Astrocyte (in vitro differentiated cells and primary cell): ENCODE data around the gene CYP1B1. TPM values are rescaled to one million over a fixed set of nuclear protein-coding genes. Genes with fewer than 3 reads are reported as not detected.

ENCODE experiments used
- DNase-seq: peaks from one replicate; pipeline ENCODE4 v3.0.0-alpha.2; 2010; ENCODE audit warnings: low read depth
- FAIRE-seq: peaks from 2 replicates; lab custom pipeline; 2011; peaks lifted over from hg19 to GRCh38; lab: Jason Lieb, UNC
- H2AFZ ChIP-seq: 2 replicates; pipeline ENCODE4 v1.6.0; 2012; ENCODE audit warnings: low read depth, low read length, inconsistent platforms
- H3K27ac ChIP-seq: 2 replicates; pipeline ENCODE4 v1.5.1; 2011; ENCODE audit warnings: low read depth, low read length, inconsistent platforms
- H3K27me3 ChIP-seq: 2 replicates; pipeline ENCODE4 v1.6.0; 2011; ENCODE audit warnings: low read length, inconsistent platforms; ENCODE audit not compliant: insufficient read depth
- H3K36me3 ChIP-seq: 2 replicates; pipeline ENCODE4 v1.5.1; 2011; ENCODE audit warnings: low read length, inconsistent platforms; ENCODE audit not compliant: insufficient read depth
- H3K4me1 ChIP-seq: 2 replicates; pipeline ENCODE4 v1.5.1; 2011; ENCODE audit warnings: low read length, inconsistent platforms; ENCODE audit not compliant: insufficient read depth
- H3K4me2 ChIP-seq: 2 replicates; pipeline ENCODE4 v1.6.0; 2012; ENCODE audit warnings: low read length, inconsistent platforms
- H3K4me3 ChIP-seq: 2 replicates; pipeline ENCODE4 v1.5.1; 2011; ENCODE audit warnings: low read depth, mild to moderate bottlenecking, low read length, inconsistent platforms; ENCODE audit not compliant: insufficient read depth
- H3K79me2 ChIP-seq: 2 replicates; pipeline ENCODE4 v1.6.0; 2012; ENCODE audit warnings: mild to moderate bottlenecking, low read length, inconsistent platforms; ENCODE audit not compliant: insufficient read depth
- H3K9ac ChIP-seq: 2 replicates; pipeline ENCODE4 v1.6.0; 2012; ENCODE audit warnings: mild to moderate bottlenecking, low read length, inconsistent platforms
- H3K9me3 ChIP-seq: 2 replicates; pipeline ENCODE4 v1.5.1; 2012; ENCODE audit warnings: low read depth, mild to moderate bottlenecking, low read length, inconsistent platforms; ENCODE audit not compliant: insufficient read depth
- H4K20me1 ChIP-seq: 2 replicates; pipeline ENCODE4 v1.6.0; 2012; ENCODE audit warnings: low read length, inconsistent platforms; ENCODE audit not compliant: insufficient read depth
- H3K27ac Mint-ChIP-seq: one replicate; pipeline ENCODE4 v1.8.0; 2021; ENCODE audit warnings: mild to moderate bottlenecking, mixed read lengths; ENCODE audit not compliant: unreplicated experiment
- H3K27me3 Mint-ChIP-seq: one replicate; pipeline ENCODE4 v1.8.0; 2021; ENCODE audit warnings: low read depth, mixed read lengths; ENCODE audit not compliant: unreplicated experiment
- H3K36me3 Mint-ChIP-seq: one replicate; pipeline ENCODE4 v1.8.0; 2021; ENCODE audit warnings: low read depth, mixed read lengths; ENCODE audit not compliant: unreplicated experiment
- H3K4me1 Mint-ChIP-seq: one replicate; pipeline ENCODE4 v1.8.0; 2021; ENCODE audit warnings: low read depth, mixed read lengths; ENCODE audit not compliant: unreplicated experiment
- H3K4me3 Mint-ChIP-seq: one replicate; pipeline ENCODE4 v1.8.0; 2021; ENCODE audit warnings: mild to moderate bottlenecking, moderate library complexity, mixed read lengths; ENCODE audit not compliant: unreplicated experiment
- H3K9me3 Mint-ChIP-seq: one replicate; pipeline ENCODE4 v1.8.0; 2021; ENCODE audit warnings: mild to moderate bottlenecking, mixed read lengths; ENCODE audit not compliant: unreplicated experiment
- CTCF ChIP-seq: IDR thresholded peaks from 2 replicates; pipeline ENCODE4 v1.5.1; 2011; ENCODE audit warnings: low read depth, mild to moderate bottlenecking, inconsistent platforms, low read length, moderate library complexity; ENCODE audit not compliant: insufficient read depth
- EZH2 ChIP-seq: IDR thresholded peaks from 2 replicates; pipeline ENCODE4 v1.6.1; 2012; ENCODE audit warnings: mild to moderate bottlenecking, low read length, inconsistent platforms; ENCODE audit not compliant: insufficient read depth
- total RNA-seq: library from RNA; stranded (reverse); gene quantifications from 2 replicates; pipeline ENCODE4 v1.2.1, GENCODE V29; 2021

CYP1B1 gene
- total RNA-seq, 1 donor from 2014 or later = 12.9 TPM

- no peak overlapping the region for H3K4me3 Mint-ChIP-seq
- H3K27me3 ChIP-seq = no peaks in the 10 kb centered on the region
- H3K27me3 Mint-ChIP-seq = no peaks in the 10 kb centered on the region
Measured at GRCh38 chr2:38064801-38065501, 11.0 kb downstream of the CYP1B1 start.

DNA sequence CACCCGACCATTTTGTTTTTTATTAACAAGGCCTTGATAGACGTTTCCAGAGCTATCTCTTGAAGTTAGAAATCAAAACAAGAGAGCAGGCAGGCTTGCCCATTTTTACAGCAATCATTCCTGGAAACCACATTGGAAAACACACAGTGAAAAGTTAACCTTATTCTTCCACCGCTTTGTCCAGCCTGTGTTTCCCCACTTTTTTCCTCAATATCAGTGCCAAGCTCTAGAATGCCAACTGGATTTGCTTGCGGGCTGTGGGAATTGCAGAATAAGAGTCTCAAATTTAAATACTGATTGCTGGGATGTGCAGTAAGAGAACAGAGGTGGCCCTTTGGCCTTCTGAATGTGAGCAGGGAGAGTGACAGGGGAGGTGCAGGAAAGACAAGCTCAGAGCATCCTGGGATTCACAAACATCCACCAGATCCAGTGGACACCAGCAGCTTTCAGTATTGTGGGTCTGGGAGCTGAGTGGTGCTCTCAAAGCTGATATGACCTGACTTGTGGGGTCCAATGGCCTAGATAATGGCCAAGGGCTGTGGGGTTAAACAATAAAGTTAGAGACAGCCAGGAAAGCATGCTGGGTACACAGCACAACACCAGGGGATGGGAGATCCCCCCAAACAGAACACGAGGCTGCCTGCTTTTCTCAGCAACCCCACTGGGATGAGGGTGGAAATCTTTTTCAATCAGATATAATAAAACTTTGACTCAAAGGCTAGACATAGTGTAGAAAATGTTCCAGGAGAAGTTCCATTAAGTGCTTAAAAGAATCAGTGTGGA lies 15.5 kb downstream of the CYP1B1 start:
- Histone ChIP-seq H4K20me1 (no peaks in the 10 kb centered on the region), H3K27ac (no peak overlapping the region), H2AFZ (no peak overlapping the region), H3K36me3 (no peaks in the 10 kb centered on the region), H3K4me2 (no peak overlapping the region), H3K4me1 (no peaks in the 10 kb centered on the region), H3K9me3 (no peaks in the 10 kb centered on the region), H3K9ac (no peak overlapping the region), H3K27me3 (no peaks in the 10 kb centered on the region), H3K79me2 (no peaks in the 10 kb centered on the region), H3K4me3 (no peak overlapping the region)
- Mint-ChIP-seq H3K4me3 (no peak overlapping the region), H3K27me3 (no peaks in the 10 kb centered on the region), H3K27ac (no peak overlapping the region), H3K4me1 (peaks cover 13% of the 10 kb centered on the region), H3K36me3 (no peaks in the 10 kb centered on the region), H3K9me3 (no peaks in the 10 kb centered on the region)
- no peak for FAIRE-seq
- TF ChIP-seq CTCF (no peak), EZH2 (no peak)
- DNase-seq = no peak

More at GRCh38 chr2:38064801-38065501, 11.0 kb downstream of the CYP1B1 start:
- no peak for DNase-seq
- Histone ChIP-seq H3K4me3 (no peak overlapping the region), H3K9me3 (no peaks in the 10 kb centered on the region), H3K27ac (no peak overlapping the region), H3K4me1 (no peaks in the 10 kb centered on the region), H4K20me1 (no peaks in the 10 kb centered on the region), H3K4me2 (no peak overlapping the region), H3K9ac (no peak overlapping the region), H2AFZ (no peak overlapping the region), H3K36me3 (no peaks in the 10 kb centered on the region), H3K79me2 (no peaks in the 10 kb centered on the region)
- no peak for TF ChIP-seq CTCF
- no peak for TF ChIP-seq EZH2
- no peak for FAIRE-seq
- Mint-ChIP-seq H3K36me3 (no peaks in the 10 kb centered on the region), H3K9me3 (no peaks in the 10 kb centered on the region), H3K27ac (no peak overlapping the region), H3K4me1 (peaks cover 2% of the 10 kb centered on the region)
